MCF 10A (cell line): ENCODE measurements around the gene PLSCR5. TPM values are rescaled to one million over a fixed set of nuclear protein-coding genes. Genes with fewer than 3 reads are reported as not detected.

Source experiments
- BruUV-seq: library from RNA; stranded (reverse); fragments of 400-500 nt; replicated peaks from 2 replicates; lab custom pipeline; 2021; lab: Mats Ljungman, UMichigan
- CTCF ChIA-PET: fragments of 300-600 bp; sonication (Branson Sonifier 250); formaldehyde crosslinking; extraction: SDS; loops from one replicate; lab custom pipeline; 2021; ENCODE audit warnings: antibody characterized with exemption, inconsistent platforms; lab: Yijun Ruan, JAX
- POLR2A ChIA-PET: fragments of 300-600, 350-650 bp; sonication (Branson Sonifier 250); formaldehyde crosslinking; extraction: SDS; loops from one replicate; lab custom pipeline; 2020; ENCODE audit warnings: antibody characterized with exemption, inconsistent platforms; lab: Yijun Ruan, JAX
- DNase-seq: peaks from one replicate; pipeline ENCODE4 v3.0.0-alpha.2; 2018; ENCODE audit not compliant: unreplicated experiment
- H3K27ac Mint-ChIP-seq: one replicate; pipeline ENCODE4 v1.8.0; 2022; ENCODE audit warnings: mild to moderate bottlenecking, low read depth, mixed read lengths; ENCODE audit not compliant: unreplicated experiment
- H3K27me3 Mint-ChIP-seq: one replicate; pipeline ENCODE4 v1.8.0; 2022; ENCODE audit warnings: mixed read lengths; ENCODE audit not compliant: insufficient read depth, unreplicated experiment
- H3K36me3 Mint-ChIP-seq: one replicate; pipeline ENCODE4 v1.8.0; 2022; ENCODE audit warnings: mild to moderate bottlenecking, moderate library complexity, mixed read lengths; ENCODE audit not compliant: insufficient read depth, unreplicated experiment
- H3K4me1 Mint-ChIP-seq: one replicate; pipeline ENCODE4 v1.8.0; 2022; ENCODE audit warnings: mixed read lengths; ENCODE audit not compliant: insufficient read depth, unreplicated experiment
- H3K4me3 Mint-ChIP-seq: one replicate; pipeline ENCODE4 v1.8.0; 2022; ENCODE audit warnings: mild to moderate bottlenecking, moderate library complexity, mixed read lengths; ENCODE audit not compliant: unreplicated experiment
- H3K9me3 Mint-ChIP-seq: one replicate; pipeline ENCODE4 v1.8.0; 2022; ENCODE audit warnings: mixed read lengths; ENCODE audit not compliant: unreplicated experiment
- intact Hi-C: fragments of 100-400 bp; cut with micrococcal nuclease; formaldehyde crosslinking; loops from 2 replicates; pipeline ENCODE4 v1.14.1; 2022
- total RNA-seq: library from RNA; stranded (reverse); gene quantifications from 2 replicates; pipeline ENCODE4 v1.2.3, GENCODE V29; 2022
- TF ChIP-seq, protein P1 (sequence below): fragments of 200-600 bp; IDR thresholded peaks from one replicate; pipeline ENCODE4 v1.8.0; 2022; ENCODE audit warnings: antibody characterized with exemption, mild to moderate bottlenecking; ENCODE audit not compliant: unreplicated experiment

Gene PLSCR5
- total RNA-seq, 1 experiment from 2014 or later, result not detected

DNA sequence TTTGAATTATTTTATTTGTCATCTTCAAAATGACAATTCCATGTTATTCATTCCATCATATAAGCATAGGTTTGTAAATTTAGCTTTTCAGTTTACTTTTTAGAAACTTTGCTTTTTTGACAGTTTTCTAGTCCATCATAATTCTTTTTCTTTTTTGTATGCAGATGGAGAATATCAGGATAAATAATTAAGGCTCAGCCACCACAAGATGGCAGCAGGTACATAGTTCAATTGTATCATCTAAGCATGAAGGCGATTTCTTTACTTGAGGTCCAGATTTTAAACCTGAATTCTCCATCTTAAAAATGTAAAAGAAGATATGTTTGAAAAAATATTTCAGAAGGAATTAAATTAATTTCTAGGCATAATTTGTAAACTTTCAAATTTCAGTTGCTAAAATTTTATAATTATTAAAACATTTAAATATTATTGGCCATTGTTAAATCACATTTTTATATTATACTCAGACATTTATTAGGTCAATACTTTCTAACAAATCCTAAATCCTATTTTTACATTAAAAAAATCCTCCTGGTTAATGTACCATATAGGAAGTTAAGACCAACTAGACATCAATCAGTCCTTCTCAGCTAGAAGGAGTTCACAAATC lies 15.1 kb downstream of the PLSCR5 start:
- TF ChIP-seq, protein P1, sequence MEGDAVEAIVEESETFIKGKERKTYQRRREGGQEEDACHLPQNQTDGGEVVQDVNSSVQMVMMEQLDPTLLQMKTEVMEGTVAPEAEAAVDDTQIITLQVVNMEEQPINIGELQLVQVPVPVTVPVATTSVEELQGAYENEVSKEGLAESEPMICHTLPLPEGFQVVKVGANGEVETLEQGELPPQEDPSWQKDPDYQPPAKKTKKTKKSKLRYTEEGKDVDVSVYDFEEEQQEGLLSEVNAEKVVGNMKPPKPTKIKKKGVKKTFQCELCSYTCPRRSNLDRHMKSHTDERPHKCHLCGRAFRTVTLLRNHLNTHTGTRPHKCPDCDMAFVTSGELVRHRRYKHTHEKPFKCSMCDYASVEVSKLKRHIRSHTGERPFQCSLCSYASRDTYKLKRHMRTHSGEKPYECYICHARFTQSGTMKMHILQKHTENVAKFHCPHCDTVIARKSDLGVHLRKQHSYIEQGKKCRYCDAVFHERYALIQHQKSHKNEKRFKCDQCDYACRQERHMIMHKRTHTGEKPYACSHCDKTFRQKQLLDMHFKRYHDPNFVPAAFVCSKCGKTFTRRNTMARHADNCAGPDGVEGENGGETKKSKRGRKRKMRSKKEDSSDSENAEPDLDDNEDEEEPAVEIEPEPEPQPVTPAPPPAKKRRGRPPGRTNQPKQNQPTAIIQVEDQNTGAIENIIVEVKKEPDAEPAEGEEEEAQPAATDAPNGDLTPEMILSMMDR, result peak; percentile 52
- POLR2A ChIA-PET, result no interaction called here
- intact Hi-C loops, result loop anchor here (1.0 kb wide), 1 partner anchor 51 kb away; no protein-coding TSS in a partner anchor
- Mint-ChIP-seq H3K4me1 (no peaks in the 10 kb centered on the region), H3K36me3 (no peaks in the 10 kb centered on the region), H3K9me3 (no peaks in the 10 kb centered on the region), H3K4me3 (no peak overlapping the region), H3K27me3 (no peaks in the 10 kb centered on the region), H3K27ac (no peak overlapping the region)
- peak; percentile 55 for DNase-seq
- BruUV-seq, result no TSS peak
- CTCF ChIA-PET, result interaction anchor here (0.6 to 2.8 kb wide), 17 partner anchors 8 to 602 kb away, joined by 3 to 38 read pairs (median 5); no protein-coding TSS in a partner anchor

DNA sequence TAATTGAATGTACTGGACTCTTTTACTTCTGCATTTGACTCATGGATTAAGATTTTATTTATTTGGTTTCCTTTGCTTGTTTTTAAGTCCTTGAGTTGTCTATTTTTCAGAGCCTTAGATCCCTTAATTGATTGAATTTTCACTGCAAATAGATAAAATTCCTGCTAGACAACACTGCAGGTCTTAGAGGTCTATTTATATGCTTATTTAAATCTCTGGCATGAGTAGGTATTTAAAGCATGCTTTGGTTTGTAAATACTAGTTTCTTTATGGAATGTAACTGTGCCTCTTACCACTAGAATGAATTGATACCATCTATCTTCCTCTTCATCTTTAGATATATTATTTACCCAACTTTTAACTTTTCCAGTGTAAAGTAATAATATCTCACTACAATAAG lies 20.0 kb downstream of the PLSCR5 start:
- intact Hi-C loops, result no loop called here
- Mint-ChIP-seq H3K27ac (no peak overlapping the region), H3K4me3 (no peak overlapping the region), H3K4me1 (peaks cover 13% of the 10 kb centered on the region), H3K27me3 (no peaks in the 10 kb centered on the region), H3K36me3 (no peaks in the 10 kb centered on the region), H3K9me3 (peaks cover 6% of the 10 kb centered on the region)
- DNase-seq, result no peak
- ChIA-PET POLR2A (no interaction called here), CTCF (interaction anchor here (1.1 to 1.6 kb wide), 2 partner anchors 9 to 55 kb away, joined by 3 to 4 read pairs; no protein-coding TSS in a partner anchor)
- TF ChIP-seq, protein P1, result no peak
- no TSS peak for BruUV-seq

DNA sequence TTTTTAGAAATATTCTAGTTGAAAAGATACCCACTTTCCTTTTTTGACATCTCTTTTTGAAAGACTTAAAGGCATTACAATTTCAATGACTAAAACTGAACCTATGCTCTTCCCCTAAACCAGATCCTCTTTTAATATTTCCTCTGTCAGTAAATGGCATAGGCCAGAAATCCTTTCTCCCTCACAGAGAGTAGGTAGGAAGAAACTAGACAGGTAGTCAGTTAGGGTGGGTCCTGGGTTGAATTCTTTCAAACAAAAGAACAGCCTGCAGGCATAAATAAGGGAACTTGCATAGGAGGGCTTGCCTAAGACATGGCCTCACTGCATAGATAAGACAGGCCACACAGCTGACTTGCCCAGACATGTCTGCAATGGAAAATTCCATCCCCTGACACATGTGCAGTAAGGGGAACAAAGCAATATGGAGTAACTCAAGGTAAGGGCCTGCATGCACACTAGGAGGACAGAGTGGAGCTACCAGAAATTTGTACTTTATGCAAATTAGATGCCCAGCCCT lies 23.1 kb downstream of the PLSCR5 start:
- Mint-ChIP-seq H3K4me1 (peaks cover 15% of the 10 kb centered on the region), H3K4me3 (no peak overlapping the region), H3K9me3 (peaks cover 6% of the 10 kb centered on the region), H3K36me3 (no peaks in the 10 kb centered on the region), H3K27ac (peak overlapping the region; percentile 92), H3K27me3 (no peaks in the 10 kb centered on the region)
- no TSS peak for BruUV-seq
- intact Hi-C loops, result no loop called here
- TF ChIP-seq, protein P1, result no peak
- ChIA-PET POLR2A (interaction anchor here (0.5 to 2.4 kb wide), 6 partner anchors 21 to 421 kb away, joined by 3 to 13 read pairs (median 5); partner anchors contain the start of genes PLOD2 and PLSCR1), CTCF (interaction anchor here (0.8 to 4.6 kb wide), 7 partner anchors 8 to 393 kb away, joined by 4 to 26 read pairs (median 7); no protein-coding TSS in a partner anchor)
- DNase-seq, result peak; percentile 76

DNA sequence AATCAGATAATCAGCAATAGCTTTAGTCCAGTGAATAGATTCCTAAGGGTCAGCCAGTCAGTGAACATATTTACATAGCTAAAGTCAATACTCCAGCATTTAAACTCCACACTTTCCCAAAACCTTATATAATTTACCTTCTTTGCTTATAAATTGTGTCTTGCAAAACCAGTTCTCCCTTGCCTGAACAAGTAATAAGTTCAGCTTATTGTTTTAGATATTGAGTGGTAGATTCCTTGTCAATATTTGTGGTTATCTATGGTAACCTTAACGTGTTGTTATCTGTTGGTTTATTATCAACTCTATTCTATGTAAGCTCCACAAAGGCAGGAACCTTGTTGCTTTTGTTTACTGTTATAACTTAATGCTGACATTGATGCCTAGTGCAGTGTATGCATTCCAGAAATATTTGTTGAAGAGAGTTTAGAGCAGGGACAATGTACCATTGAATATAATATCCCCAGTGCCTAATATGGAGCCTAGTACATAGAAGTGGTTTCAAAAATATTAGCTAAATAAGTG lies 24.0 kb downstream of the PLSCR5 start:
- Mint-ChIP-seq H3K4me3 (no peak overlapping the region), H3K27me3 (no peaks in the 10 kb centered on the region), H3K9me3 (peaks cover 6% of the 10 kb centered on the region), H3K4me1 (peaks cover 15% of the 10 kb centered on the region), H3K36me3 (no peaks in the 10 kb centered on the region), H3K27ac (peak overlapping the region; percentile 92)
- ChIA-PET POLR2A (interaction anchor here (0.5 to 2.4 kb wide), 7 partner anchors 20 to 421 kb away, joined by 3 to 13 read pairs (median 4); partner anchors contain the start of genes PLOD2 and PLSCR1), CTCF (interaction anchor here (0.6 to 4.6 kb wide), 13 partner anchors 9 to 516 kb away, joined by 3 to 26 read pairs (median 4); partner anchors contain the start of gene PLOD2)
- no peak for DNase-seq
- TF ChIP-seq, protein P1, result no peak
- BruUV-seq, result no TSS peak
- intact Hi-C loops, result no loop called here
